IPS DF 4.7 (cell line): ENCODE results near the gene NUDT3.

ENCODE experiments used
- DNase-seq: peaks from one replicate; pipeline ENCODE4 v3.0.0-alpha.2; 2013; ENCODE audit warnings: low spot score; ENCODE audit errors: extremely low read depth

Gene NUDT3

GRCh38 chr6:34239893-34240292, 152.6 kb downstream of the NUDT3 start:
- DNase-seq = no peak

GRCh38 chr6:34239500-34239825, 153.0 kb downstream of the NUDT3 start:
- DNase-seq = no peak

- no peak for DNase-seq
Measured at GRCh38 chr6:34238585-34239499, 153.6 kb downstream of the NUDT3 start.

GRCh38 chr6:34237722-34238584, 154.5 kb downstream of the NUDT3 start:
- no peak for DNase-seq

- DNase-seq = no peak
Measured at GRCh38 chr6:34237316-34237721, 155.2 kb downstream of the NUDT3 start.

- DNase-seq = no peak
Measured at GRCh38 chr6:34236443-34237315, 155.8 kb downstream of the NUDT3 start, which contains the start of gene HMGA1. HMGA1 (plus strand) TSS chr6:34236873; CDS start chr6:34240781, 3,908 bp downstream.

- no peak for DNase-seq
Measured at GRCh38 chr6:34236131-34236442, 156.4 kb downstream of the NUDT3 start.

GRCh38 chr6:34235307-34236130, 156.9 kb downstream of the NUDT3 start:
- DNase-seq = no peak

GRCh38 chr6:34234667-34235306, 157.7 kb downstream of the NUDT3 start:
- no peak for DNase-seq

- DNase-seq = no peak
Measured at GRCh38 chr6:34233867-34234266, 158.6 kb downstream of the NUDT3 start.

GRCh38 chr6:34232901-34233300, 159.6 kb downstream of the NUDT3 start:
- DNase-seq = no peak

- no peak for DNase-seq
Measured at GRCh38 chr6:34231566-34232336, 160.7 kb downstream of the NUDT3 start.

GRCh38 chr6:34230653-34231371, 161.7 kb downstream of the NUDT3 start:
- no peak for DNase-seq

- no peak for DNase-seq
Measured at GRCh38 chr6:34229877-34230276, 162.6 kb downstream of the NUDT3 start.
